H1 (cell line): ENCODE data around the gene KNOP1.

ENCODE experiments used
- ATF2 ChIP-seq: IDR thresholded peaks from 2 replicates; pipeline ENCODE4 v1.6.1; 2012; ENCODE audit warnings: low read length, inconsistent platforms
- CHD1 ChIP-seq: IDR thresholded peaks from 2 replicates; pipeline ENCODE4 v1.6.1; 2012; ENCODE audit warnings: low read depth, low read length, improper control_type of control experiment
- CTCF ChIP-seq, 3 experiments: IDR thresholded peaks; 1 replicate in 2 of 3; 2 replicates in 1 of 3; pipeline versions ENCODE4 v1.5.1 to v1.6.1; 2011; ENCODE audit warnings: low read length in 3 of 3, mild to moderate bottlenecking in 3 of 3, inconsistent platforms in 2 of 3, low read depth in 1 of 3, moderate library complexity in 1 of 3; ENCODE audit not compliant: insufficient read depth in 1 of 3; ENCODE audit errors: control extremely low read depth in 1 of 3
- E2F6 ChIP-seq: IDR thresholded peaks from 2 replicates; pipeline ENCODE4 v1.6.1; 2012; ENCODE audit warnings: inconsistent platforms
- JUND ChIP-seq: IDR thresholded peaks from 2 replicates; pipeline ENCODE4 v1.6.1; 2011; ENCODE audit warnings: mild to moderate bottlenecking, improper control_type of control experiment, low read length
- KDM1A ChIP-seq: fragments of 200-600, 300-600 bp; sonication (generic); IDR thresholded peaks from 2 replicates; pipeline ENCODE4 v1.7.1; 2016; ENCODE audit warnings: mild to moderate bottlenecking, low read length, borderline replicate concordance
- RFX5 ChIP-seq: IDR thresholded peaks from 2 replicates; pipeline ENCODE4 v1.6.1; 2011; ENCODE audit warnings: low read depth, low read length, improper control_type of control experiment, borderline replicate concordance
- SAP30 ChIP-seq: fragments of 300-600 bp; sonication (generic); IDR thresholded peaks from 2 replicates; pipeline ENCODE4 v1.7.1; 2012; ENCODE audit warnings: low read length, moderate library complexity, mild to moderate bottlenecking, inconsistent platforms; ENCODE audit not compliant: insufficient read depth, insufficient replicate concordance

- TF ChIP-seq CTCF (IDR thresholded peaks at IDR 0.05; ENCODE audit: control extremely low read depth in 1 of 3, insufficient read depth in 1 of 3, low read depth in 1 of 3, low read length in 3 of 3) (no peak), E2F6 (no peak), RFX5 (no peak), JUND (no peak), CHD1 (no peak), SAP30 (no peak), ATF2 (no peak), KDM1A (no peak)
Measured at GRCh38 chr16:19705146-19705501, 12.9 kb downstream of the KNOP1 start.
